Measurements from ENCODE around the gene TPCN2.

TPCN2 gene

DNA sequence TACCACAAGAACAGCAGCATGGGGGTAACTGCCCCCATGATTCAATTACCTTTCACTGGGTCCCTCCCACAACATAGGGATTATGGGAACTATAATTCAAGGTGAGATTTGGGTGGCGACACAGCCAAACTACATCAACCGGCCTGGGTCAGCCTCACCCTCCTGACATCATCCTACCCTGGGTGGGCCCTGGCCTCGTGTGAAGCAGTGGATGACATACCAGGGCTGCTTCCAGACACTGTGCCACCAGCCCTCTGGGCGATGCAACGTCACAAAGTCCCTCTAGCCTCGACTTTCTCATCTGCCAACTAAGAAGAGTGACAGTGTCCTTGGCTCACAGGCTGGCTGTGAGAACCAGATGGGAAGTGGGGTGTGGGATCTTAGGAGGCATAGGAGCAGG is 8.7 kb upstream of the TPCN2 start:
- no peak for DNase-seq

DNA sequence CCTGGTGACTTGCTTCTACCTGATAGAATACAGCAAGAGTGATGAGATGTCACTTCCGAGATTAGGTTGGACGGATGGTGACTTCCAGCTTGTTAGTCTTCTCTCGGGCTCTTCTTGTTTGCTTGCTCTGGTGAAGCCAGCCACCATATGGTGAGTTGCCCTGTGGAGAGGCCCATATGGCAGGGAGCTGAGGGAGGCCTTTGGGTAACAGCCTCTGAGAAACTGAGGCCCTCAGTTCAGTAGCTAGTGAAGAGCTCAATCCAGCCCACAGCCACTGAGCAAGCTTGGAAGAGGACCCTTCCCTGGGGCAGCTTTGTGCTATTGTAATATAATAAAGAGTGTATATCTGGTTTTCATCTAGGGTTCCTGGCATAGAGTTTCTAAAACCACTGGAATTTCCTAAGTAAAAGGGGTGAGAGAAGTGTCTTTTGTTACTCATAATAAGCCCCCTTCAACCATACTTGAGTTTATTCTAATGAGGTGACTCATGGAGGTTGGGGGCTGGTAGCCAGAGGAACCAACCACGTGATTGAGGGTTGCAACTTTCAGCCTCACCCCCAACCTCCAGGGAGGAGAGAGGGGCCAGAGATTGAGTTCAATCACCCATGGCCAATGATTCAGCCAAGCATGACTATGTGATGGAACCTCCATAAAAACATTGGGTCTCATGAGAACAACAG is 8.0 kb upstream of the TPCN2 start:
- DNase-seq: no peak

DNA sequence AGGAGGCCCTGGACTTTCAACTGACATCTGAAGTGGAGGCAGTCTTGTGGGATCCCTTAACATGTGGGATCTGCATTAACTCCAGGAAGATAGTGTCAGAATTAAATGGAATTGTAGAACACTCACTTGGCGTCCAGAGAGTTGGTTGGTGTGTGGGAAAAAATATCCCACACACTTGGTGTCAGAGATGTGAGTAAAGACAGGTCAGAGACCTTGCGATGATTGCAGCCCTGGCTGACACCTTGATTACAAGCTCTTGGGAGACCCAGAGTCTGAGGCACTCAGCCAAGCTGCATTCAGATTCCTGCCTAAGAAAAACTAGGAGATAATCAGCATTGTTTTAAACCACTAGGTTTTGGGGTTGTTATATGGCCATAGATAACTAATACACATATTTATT is 7.2 kb upstream of the TPCN2 start:
- no peak for DNase-seq

DNA sequence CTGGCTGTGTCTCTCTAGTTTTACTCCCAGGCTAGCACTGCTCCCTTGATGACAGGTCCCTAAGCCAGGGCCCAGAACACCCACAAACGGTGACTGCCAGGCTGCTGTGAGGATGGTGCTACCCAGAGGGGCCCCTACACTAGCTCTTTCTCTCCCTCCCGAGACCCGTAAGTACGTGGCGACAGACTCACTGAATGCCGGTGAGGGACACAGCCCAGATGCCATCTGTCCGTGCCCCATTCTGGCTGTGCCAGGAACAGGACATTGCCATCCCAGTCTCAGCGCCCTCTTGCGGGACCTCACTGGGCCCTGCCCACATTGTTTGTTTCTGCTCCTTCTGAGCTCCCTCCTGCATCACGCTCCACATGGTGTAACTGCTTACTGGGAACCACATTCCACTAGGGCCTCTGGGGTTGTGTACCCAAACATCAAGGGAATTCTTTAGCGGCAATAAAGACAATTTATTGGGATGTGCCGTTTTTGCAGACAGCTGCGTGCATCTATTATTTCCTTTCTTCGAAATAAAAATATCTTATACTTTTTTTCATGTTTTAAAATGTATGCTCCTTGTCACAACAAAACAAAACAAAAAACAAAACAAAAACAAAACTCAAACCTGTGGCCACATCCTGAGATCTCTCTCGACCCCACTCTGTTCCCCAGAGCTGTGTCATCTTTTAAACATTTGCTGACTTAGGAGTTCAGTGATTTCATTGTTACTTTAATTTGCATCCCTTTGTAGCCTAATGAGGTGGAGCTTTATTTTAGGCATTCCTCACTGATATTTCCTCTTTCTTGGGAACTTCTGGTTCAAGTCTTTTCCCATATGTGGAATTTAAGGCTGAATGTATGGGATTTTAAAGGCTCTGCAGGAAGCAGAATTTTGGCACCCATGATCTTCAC is 4.4 kb upstream of the TPCN2 start:
- no peak for DNase-seq

DNA sequence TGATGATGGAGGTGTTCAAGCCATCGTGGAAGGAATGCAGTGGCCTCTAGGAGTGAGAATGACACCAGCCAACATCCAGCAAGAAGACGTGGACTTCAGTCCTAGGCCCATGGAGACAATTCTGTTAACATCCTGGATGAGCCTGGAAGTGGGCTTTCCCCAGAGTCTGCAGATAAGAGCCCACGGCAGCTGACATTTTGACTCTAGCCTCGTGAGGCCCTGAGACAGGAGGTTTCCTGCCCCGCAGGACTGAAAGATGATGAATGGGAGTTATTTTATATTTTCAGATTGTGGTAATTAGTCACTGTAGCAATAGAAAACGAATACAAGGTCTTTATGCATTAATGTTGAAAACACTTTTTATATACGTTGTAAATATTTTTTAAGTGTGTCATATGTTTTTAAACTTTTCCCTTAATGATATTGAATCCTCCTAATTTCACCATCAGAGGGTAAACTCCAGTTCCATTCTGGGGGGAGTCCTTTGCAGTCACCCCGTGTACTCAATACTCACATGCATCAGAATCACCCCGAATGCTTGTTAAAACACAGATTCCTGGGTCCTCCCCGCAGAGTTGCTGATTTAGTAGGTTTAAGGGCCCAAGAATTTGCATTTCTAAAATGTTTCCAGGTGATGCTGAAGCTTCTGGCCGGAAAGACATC is 570 bp upstream of the TPCN2 start:
- no peak for DNase-seq

DNA sequence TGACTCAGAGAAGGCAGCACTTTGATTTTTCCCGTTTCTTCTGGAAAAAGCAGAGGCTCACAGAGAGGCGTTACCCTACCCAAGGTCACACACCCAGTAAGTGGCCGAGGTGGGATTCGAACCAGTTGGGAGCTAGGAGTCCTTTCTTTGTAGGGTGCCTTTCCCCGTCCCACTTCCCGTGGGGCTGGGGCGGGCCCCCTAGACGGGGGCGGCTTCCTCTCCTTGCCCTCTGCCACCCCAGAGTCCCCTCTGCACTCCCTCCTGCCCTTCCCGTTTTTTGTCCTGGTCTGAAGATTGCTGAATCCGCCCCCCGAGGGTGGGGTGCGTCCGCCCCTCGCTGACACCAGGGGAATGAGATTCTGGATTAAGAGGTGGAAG is 747 bp downstream of the TPCN2 start:
- DNase-seq: no peak

DNA sequence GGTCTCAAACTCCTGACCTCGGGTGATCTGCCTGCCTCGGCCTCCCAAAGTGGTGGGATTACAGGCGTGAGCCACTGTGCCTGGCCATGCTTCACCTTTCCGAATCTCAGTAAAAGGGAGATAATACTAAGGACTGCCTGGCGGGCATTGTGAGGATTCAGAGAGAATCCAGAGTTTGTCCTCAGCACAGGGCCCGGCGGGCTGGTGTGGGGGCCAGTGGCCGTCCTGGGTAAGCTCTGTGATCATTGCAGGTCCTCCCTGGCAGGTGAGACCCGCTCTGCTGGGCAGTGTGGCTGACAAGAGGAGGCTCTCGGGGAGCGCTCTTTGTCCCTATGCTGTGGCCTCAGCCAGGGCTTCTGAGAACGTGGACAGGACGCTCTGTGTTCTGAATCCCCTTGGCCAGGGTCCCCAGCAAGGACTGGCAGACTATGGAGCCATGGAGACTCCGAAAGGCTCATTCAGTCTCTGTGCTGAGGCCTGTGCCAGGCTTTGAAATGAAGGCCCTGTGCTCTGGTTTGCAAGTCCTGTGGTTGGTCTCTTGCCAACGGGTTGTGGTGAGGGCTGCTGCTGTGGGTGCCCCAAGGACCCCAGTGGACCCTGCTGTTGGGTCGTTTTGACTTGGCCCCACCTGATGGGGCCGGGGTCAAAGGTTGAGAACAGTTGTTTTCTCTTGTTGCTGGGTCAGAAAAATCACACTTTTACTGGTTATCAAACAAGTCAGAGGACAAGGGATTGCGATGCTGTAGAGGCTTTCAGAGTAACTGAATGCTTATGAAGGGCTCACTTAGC is 2.1 kb downstream of the TPCN2 start:
- no peak for DNase-seq

DNA sequence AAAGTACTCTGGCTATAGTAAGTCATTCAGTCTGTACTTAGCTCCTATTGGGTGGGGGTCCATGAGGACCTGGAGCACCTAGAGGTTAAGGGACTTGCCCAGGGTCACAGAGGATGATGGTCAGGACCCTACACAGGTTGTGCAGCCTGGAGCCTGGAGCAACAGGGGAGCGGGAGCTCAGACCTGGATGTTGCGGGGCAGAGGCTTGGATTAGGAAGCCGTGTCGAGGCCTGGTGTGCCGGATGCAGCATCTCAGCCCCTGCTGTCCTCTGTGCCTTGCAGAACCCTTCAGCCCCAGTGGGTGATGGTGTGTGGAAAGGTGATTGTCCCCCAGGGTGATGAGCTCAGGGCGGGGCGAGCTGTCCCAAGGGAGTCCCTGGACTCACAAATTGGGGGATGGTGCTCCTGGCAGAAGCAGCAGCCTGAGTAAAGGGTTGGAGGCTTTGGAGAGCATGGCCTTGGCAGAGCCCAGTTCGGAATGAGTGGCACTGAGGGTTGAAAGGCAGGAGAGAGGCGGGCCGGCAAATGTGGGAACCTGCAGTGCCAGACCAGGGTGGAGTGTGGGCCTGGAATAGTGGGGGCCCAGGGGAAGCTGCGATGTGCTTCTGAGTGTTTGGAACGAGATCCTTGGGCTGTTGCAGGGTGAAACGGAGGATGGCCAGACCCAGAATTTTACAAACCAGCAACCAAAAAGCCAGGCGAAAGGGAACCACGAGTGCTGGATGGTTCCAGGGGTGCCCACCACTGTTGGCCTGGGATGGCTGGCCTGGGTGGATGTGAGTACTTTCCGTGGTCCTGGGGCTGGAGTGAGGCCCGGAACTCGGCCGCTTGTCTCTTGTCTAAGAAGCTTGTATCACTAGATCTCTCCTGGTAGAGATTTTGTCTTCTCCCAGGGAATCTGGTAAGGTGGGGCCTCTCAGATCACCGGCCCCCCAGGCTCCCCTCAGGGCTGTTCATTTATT is 2.9 kb downstream of the TPCN2 start:
- no peak for DNase-seq

DNA sequence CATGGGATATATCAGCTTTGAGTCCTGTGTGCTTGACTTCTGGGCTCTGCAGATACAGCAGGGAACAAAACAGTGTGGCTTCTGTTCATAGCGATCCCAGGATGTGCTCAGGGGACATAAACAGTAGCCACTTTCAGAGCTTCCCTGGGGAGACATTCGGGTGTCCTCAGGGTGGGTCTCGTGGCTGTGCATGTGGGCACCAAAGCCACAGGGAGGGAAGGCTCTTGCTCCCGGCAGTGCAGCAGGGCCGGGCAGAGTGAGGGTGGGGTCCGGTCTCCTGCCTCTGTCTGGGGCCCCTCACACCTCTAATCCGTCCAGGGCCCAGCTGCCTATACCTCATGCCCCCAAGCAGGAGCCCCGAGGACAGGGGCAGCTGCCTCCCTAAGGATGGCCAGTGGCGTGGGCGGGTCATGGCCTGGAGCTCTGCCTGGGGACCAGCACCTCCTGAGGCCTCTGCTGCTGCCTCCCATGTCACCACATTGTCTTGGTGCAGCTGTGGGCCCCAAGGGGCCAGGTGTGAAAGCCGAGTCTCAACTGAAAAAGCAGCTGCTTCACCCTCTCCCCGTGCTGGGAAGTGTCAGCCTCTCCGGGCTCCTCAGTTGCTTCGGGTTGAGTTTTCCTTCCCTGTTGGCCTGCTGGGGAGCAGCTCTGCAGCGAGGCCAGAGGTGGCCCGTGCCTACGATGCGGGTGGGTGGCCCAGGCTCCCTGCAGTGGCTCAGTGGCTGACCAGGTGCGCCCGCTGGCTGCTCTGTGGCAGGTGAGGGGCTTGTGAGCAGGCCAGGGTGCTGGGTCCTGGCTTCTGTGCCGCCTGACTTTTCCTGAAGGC is 3.8 kb downstream of the TPCN2 start:
- DNase-seq: no peak

DNA sequence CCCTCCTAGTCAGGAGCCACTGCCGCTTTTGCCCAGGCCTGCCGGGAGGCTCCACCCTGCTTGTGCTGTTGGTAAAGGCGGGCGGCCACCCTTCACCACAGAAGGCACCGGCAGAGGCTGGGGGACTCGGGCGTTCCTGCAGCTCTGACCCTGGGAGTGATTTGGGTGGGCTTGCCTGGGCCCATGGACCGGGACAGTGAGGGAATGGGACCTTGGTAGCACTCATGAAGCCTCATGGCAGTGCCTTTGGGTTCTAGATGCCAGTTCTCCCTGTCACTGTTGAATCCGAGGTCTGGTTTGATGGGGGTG is 4.4 kb downstream of the TPCN2 start:
- no peak for DNase-seq

DNA sequence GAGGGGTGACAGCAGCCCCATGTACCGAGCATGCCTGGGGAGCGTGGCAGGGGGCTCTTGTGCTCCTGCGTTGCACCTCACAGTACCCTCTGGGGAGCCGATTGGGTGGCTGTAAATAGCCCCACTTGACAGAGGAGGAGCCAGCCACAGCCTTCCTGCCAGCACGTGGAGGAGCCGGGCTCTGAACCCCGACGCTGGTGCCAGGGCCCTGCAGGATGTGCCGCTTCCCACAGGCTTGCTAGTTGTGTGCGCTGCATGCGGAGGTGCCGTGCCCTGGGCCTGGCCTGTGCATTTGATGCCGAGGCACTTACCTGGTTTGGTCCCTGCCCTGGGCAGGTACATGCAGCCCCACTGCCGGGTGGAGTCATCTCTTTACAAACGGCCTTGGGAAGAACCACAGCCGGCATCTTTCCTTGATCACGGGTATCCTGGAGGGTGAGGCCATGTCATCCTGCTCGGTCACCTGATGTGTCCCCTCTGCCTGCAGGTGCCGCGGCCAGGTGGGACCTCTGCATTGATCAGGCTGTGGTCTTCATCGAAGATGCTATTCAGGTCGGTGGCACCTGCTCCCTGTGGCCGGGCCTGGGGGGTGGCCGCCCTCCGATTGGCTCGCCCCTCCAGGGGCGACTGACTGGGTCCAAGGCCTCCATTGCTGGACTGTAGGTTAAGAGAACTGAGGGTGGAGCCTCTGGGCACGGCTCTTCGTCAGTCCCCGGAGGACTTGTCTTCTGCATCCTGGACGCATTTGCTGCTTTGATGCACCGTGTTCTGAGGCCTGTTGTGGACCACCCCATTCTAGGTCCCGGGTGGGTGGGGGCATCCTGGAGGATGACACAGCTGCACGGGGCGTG is 5.0 kb downstream of the TPCN2 start:
- no peak for DNase-seq

DNA sequence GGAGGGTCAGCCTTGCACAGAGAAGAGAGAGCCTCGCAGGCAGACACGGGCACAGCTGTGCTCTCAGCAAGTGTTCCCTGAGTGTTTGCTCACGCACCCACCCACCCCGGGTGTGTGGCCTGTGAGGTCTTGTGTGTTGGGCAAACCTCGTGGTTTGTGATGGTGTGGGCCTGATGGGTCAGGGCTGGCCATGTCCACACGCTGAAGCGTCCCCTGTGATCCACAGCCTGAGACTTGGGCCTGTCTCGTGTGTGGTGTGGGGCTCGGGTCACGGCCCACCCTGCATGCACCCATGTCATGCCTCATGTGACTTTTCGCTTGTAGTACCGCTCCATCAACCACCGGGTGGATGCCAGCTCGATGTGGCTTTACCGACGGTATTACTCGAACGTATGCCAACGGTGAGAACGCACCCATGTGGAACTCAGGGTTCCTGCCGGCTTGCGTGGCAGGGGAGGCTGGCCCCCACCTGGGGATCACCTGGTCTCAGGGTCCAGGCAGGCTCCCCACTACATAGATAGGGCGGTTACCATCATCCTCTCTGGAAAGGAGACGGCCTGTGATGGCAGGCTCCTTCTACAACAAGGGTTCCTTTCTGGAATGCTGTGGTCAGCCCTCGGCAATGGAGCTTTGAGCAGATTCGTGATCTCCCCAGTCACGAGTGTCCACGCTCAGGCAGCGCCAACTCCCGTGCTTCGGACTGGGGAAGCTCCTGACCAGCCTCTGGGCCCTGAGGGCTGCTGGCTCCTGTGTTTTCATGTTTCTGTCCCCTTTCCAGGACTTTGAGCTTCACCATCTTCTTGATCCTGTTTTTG is 5.9 kb downstream of the TPCN2 start:
- DNase-seq: no peak

DNA sequence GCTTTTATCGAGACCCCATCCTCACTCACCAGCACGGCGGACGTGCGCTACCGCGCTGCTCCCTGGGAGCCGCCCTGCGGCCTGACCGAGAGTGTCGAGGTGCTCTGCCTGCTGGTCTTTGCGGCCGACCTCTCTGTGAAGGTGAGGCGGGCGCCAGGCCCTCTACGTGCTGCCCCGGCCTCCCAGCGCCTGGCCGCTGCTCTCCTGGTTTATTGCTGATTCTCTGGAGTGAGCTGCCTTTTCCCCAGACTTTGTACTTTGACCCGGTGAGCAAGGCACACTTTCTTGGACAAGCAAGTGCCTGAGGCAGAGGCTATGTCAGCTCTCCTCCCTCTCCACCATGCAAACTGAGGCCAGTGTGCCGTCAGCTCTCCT is 6.5 kb downstream of the TPCN2 start:
- no peak for DNase-seq

DNA sequence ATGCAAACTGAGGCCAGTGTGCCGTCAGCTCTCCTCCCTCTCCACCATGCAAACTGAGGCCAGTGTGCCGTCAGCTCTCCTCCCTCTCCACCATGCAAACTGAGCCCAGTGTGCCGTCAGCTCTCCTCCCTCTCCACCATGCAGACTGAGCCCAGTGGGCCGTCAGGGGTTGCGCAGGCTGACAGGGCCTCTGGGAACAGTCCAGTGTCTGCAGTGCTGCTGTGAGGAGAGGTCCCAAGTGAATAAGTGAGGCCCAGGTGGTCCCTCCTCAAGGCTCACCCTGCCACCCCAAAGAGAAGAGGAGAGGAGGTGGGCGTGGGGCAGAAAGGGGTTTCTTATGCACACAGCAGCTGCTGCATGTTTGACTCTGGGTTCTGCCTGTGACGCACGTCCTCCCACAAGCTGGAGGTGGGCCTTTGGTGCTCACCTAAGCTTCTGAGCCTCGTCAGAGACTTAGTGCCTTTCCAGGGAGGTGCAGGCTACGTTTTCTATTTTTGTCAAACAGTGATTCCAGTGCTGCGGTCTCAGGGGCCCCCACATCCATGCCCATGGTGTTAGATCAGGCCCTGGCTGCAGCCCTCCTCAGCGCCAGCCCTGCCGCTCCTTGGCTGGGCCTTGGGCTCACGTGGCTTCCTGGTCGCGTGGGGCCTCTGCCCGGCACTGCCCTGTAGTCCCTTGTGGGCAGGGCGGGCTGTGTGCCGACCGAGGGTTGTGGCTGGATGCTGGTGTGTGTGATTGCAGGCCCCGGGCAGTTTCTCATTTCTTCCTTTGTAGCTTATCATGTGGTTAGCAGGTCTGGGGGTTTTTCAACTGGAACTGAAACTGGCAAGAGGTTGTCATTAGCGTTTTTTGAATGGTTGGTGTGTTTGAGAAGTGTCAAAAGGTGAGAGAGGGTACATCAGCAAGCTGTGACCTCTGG is 7.1 kb downstream of the TPCN2 start:
- DNase-seq: peak; percentile 23

DNA sequence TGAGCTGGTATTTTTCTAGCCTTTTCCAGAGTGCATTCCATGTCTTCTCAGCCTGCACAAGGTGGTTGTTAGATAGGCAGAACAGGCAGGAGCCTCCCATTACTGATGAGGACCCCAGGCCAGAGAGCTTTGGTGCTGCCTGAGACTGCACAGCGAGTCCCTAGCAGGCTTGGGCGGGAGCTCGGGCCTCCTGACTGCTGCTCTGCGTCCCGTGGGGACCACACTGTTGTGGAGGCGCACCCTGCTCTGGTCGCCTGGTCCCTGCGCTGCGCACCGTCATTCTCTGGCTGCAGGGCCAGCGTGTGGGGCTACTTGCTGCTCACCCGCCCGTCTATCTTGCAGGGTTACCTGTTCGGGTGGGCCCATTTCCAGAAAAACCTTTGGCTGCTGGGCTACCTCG is 8.5 kb downstream of the TPCN2 start:
- DNase-seq: no peak

DNA sequence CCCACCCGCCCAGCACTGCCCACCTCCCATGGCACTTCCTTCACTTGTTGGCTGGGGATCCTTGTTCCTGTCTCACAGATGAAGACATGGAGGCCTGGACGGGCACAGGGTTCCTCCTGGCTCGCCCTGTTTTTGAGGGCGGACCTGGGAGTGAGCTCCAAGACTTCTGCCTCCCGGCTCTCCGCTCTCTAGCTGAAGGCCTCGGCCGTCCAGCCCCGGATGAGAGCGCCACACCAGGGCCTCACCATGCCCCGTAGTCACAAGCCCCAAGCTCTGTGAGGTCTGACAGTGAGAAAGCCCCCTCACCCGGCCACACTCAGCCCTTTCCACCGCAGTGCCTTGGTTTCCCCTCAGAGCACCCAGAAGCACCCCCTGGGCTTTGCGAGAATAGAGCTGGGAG is 9.1 kb downstream of the TPCN2 start:
- no peak for DNase-seq

DNA sequence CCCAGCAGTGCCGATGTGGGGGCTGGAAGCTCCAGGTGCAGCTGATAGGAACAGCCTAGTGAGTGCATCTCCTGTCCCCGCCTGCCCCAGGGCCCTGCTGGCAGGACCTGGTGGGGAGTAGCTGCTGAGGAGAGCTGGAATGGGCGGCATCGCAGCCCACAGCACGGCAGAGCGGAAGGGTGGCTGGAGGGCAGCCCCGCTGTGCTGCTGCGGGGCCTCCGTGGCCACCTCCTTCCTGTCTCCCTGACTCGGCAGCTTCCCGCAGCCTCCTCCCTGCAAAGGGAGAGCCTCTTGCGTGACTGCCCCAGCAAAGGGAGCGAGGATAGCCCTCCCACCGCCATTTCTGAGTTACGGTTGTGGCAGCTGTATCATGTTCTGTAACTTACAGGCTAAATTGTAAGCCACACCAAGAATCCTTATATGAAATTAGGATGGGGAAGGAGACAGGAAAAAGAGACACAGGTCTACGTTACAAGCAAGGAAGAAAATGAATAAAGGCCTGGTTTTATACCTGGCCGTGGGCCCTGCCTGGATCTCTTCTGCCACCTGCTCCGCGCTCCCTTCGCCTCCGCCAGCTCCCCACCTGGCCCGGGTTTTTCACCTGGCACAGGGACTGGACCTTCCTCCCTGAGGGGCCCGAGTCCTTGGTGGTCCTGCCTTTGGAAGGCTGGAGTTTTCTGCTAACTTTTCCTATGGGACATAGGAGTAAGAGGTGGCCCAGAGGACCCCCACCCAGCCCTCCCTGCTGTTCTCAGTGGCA is 10.0 kb downstream of the TPCN2 start:
- DNase-seq: no peak

DNA sequence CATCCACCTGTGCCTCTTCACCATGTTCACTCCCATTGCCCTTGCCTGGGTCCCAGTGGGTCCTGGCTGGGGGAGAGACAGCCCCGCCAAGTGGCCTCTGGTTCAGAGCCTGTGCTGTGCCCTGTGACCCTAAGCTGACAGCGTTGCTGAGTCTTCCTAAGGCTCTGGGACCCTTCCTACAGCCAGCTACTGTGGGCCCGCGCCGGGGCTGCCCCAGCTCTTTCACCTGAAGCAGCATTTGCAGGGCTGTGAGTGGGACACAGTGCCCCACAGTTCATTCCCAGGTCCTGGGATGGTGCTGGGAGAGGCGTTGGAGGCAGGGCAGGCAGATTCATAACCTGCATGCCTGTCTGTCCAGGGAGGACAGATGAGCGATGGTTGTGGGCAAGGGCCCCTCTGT is 10.7 kb downstream of the TPCN2 start:
- DNase-seq: no peak

Data from SIG-M5 (cell line).